Keratinocyte (primary cell): ENCODE data around the gene SERTAD2.

Experiments used
- EZH2 ChIP-seq: IDR thresholded peaks from one replicate; pipeline ENCODE4 v1.6.1; 2012; ENCODE audit warnings: inconsistent platforms, mild to moderate bottlenecking, low read length, moderate library complexity
- TF ChIP-seq, protein P1 (sequence below), 3 experiments: IDR thresholded peaks in 1 of 3; conservative IDR thresholded peaks in 1 of 3; optimal IDR thresholded peaks in 1 of 3; 2 replicates in 2 of 3; 3 replicates in 1 of 3; pipeline versions ENCODE3 to v1.5.1; 2011; ENCODE audit warnings: low read length in 3 of 3, mild to moderate bottlenecking in 3 of 3, moderate library complexity in 2 of 3, control low read depth in 1 of 3, inconsistent platforms in 1 of 3; ENCODE audit not compliant: insufficient read depth in 2 of 3; ENCODE audit errors: extremely low read depth in 1 of 3

DNA sequence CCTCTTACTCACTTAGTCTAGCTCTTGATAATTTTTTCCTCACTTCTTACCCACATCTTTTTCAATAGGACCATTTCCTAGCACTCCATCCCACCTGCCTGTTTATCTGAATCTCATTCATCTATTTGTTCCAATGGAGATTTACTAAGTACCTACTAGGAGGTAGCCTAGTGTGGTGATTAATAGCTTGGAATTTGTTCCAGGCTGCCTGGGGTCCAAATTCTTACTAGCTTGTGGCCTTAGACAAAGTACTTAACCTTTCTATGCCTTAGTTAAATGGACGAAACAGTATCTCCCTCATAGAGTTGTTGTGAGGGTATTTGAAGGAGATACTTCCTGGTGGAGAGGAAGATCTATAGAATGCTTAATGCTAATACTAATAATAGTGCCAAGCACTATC, 42.9 kb upstream of the SERTAD2 start:
- TF ChIP-seq, protein P1, sequence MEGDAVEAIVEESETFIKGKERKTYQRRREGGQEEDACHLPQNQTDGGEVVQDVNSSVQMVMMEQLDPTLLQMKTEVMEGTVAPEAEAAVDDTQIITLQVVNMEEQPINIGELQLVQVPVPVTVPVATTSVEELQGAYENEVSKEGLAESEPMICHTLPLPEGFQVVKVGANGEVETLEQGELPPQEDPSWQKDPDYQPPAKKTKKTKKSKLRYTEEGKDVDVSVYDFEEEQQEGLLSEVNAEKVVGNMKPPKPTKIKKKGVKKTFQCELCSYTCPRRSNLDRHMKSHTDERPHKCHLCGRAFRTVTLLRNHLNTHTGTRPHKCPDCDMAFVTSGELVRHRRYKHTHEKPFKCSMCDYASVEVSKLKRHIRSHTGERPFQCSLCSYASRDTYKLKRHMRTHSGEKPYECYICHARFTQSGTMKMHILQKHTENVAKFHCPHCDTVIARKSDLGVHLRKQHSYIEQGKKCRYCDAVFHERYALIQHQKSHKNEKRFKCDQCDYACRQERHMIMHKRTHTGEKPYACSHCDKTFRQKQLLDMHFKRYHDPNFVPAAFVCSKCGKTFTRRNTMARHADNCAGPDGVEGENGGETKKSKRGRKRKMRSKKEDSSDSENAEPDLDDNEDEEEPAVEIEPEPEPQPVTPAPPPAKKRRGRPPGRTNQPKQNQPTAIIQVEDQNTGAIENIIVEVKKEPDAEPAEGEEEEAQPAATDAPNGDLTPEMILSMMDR (optimal IDR thresholded peaks at IDR 0.05 in 1 of 3, IDR thresholded peaks at IDR 0.05 in 1 of 3, conservative IDR thresholded peaks at IDR 0.05 in 1 of 3; ENCODE audit: extremely low read depth in 1 of 3, insufficient read depth in 2 of 3, low read length in 3 of 3): no peak
- no peak for TF ChIP-seq EZH2
